Sigmoid colon (tissue), 7 donors: ENCODE data around the gene CERS1. TPM values are rescaled to one million over a fixed set of nuclear protein-coding genes. Genes with fewer than 3 reads are reported as not detected.

ENCODE experiments used
- DNase-seq: peaks from one replicate; pipeline ENCODE4 v3.0.0-alpha.2; 2019
- H3K27ac ChIP-seq, 4 donors: fragments of 200-600 bp; sonication (generic); one replicate each; pipeline ENCODE4 v1.5.1; 2016 to 2019; ENCODE audit warnings: mild to moderate bottlenecking in 1 of 4
- H3K27me3 ChIP-seq, 3 donors: fragments of 200-600 bp; sonication (generic); one replicate each; pipeline ENCODE4 v1.5.1; 2019; ENCODE audit warnings: mild to moderate bottlenecking in 1 of 3
- H3K36me3 ChIP-seq, 4 donors: fragments of 200-600 bp; sonication (generic); one replicate each; pipeline ENCODE4 v1.5.1; 2016 to 2019
- H3K4me1 ChIP-seq, 4 donors: fragments of 200-600 bp; sonication (generic); one replicate each; pipeline ENCODE4 v1.5.1; 2017 to 2019
- H3K4me3 ChIP-seq, 4 donors: fragments of 200-600 bp; sonication (generic); one replicate each; pipeline ENCODE4 v1.5.1; 2017 to 2019; ENCODE audit warnings: mild to moderate bottlenecking in 2 of 4, moderate library complexity in 1 of 4
- H3K9me3 ChIP-seq, 4 donors: fragments of 200-600 bp in 3 of 4; sonication (generic) in 3 of 4; one replicate each; pipeline versions ENCODE4 v1.5.1 to v1.6.1; 2013 to 2019
- EP300 ChIP-seq, 4 donors: sonication (generic); formaldehyde crosslinking; IDR thresholded peaks; one replicate each; pipeline ENCODE4 v1.6.1; 2017; ENCODE audit warnings: antibody characterized with exemption in 4 of 4
- POLR2A ChIP-seq, 2 donors: fragments of 450-650 bp; IDR thresholded peaks; one replicate each; pipeline ENCODE4 v1.6.1; 2016; ENCODE audit warnings: antibody characterized with exemption in 2 of 2, mild to moderate bottlenecking in 2 of 2, moderate library complexity in 2 of 2
- POLR2AphosphoS5 ChIP-seq, 4 donors: sonication (generic); formaldehyde crosslinking; IDR thresholded peaks; one replicate each; pipeline ENCODE4 v1.6.1; 2017; ENCODE audit warnings: antibody characterized with exemption in 4 of 4
- WGBS, 2 donors: extraction: QIAGEN DNeasy Blood & Tissue Kit; methylation state at CpG; one replicate each; pipeline ENCODE4 v1.1.7; 2013; 5-methylcytosine and 5-hydroxymethylcytosine counted together
- intact Hi-C: fragments of 100-400 bp; cut with DNase I; formaldehyde crosslinking; loops from one replicate; pipeline ENCODE4 v1.15.1; 2023
- polyA plus RNA-seq, 3 donors: library from polyadenylated mRNA; stranded (reverse); fragments of 200-250 nt; gene quantifications; one replicate each; pipeline ENCODE4 v1.2.3, GENCODE V29; 2013
- total RNA-seq, 4 donors: library from RNA; depleted of rRNA; stranded (reverse); fragments of >200 nt; gene quantifications; one replicate each; pipeline ENCODE4 v1.1.0, GENCODE V29; 2016
- TF ChIP-seq, protein P1 (sequence below), 4 experiments: fragments of 450-650 bp in 3 of 4; fragments of 200-600 bp in 1 of 4; IDR thresholded peaks; one replicate each; pipeline ENCODE4 v1.5.1; 2016 to 2019; ENCODE audit warnings: antibody characterized with exemption in 4 of 4, mild to moderate bottlenecking in 3 of 4, moderate library complexity in 2 of 4
- donor health status: healthy with polysubstance abuse.
- donor health status: Bipolar disorder and iron deficiency.
- donor health status: healthy.

CERS1 gene
- total and polyA plus RNA-seq, 7 donors = 0.36 to 3.6 (median 0.70) TPM; not detected in 2

DNA sequence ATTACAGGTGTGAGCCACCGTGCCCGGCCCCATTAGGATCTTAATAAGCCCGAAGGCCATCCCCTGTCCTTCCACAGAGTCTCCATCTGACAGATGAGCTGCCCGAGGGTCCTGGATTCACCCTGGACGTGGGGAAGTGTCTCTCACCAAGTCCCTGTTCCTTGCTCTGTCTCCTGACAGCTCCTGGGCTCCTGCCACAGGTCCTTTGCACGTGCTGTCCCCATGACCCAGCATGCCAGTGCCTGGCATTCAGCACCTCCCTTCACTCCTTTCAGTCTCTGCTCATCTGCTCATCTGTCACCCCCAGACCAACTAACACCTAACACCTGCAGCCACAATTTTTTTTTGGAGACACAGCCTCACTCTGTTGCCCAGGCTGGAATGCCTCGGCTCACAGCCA lies 14.5 kb downstream of the CERS1 start:
- no peak overlapping the region for H3K27ac ChIP-seq
- H3K27me3 ChIP-seq = no peaks in the 10 kb centered on the region
- H3K9me3 ChIP-seq = no peaks in the 10 kb centered on the region
- H3K4me1 ChIP-seq = no peaks in the 10 kb centered on the region
- no peak for DNase-seq
- no peak overlapping the region for H3K4me3 ChIP-seq
- WGBS, 2 donors = 88 to 92% methylated on average over 7 of the region's 7 CpGs
- intact Hi-C loops = no loop called here
- no peaks in the 10 kb centered on the region for H3K36me3 ChIP-seq
- TF ChIP-seq, protein P1, sequence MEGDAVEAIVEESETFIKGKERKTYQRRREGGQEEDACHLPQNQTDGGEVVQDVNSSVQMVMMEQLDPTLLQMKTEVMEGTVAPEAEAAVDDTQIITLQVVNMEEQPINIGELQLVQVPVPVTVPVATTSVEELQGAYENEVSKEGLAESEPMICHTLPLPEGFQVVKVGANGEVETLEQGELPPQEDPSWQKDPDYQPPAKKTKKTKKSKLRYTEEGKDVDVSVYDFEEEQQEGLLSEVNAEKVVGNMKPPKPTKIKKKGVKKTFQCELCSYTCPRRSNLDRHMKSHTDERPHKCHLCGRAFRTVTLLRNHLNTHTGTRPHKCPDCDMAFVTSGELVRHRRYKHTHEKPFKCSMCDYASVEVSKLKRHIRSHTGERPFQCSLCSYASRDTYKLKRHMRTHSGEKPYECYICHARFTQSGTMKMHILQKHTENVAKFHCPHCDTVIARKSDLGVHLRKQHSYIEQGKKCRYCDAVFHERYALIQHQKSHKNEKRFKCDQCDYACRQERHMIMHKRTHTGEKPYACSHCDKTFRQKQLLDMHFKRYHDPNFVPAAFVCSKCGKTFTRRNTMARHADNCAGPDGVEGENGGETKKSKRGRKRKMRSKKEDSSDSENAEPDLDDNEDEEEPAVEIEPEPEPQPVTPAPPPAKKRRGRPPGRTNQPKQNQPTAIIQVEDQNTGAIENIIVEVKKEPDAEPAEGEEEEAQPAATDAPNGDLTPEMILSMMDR (IDR thresholded peaks at IDR 0.05) = no peak

DNA sequence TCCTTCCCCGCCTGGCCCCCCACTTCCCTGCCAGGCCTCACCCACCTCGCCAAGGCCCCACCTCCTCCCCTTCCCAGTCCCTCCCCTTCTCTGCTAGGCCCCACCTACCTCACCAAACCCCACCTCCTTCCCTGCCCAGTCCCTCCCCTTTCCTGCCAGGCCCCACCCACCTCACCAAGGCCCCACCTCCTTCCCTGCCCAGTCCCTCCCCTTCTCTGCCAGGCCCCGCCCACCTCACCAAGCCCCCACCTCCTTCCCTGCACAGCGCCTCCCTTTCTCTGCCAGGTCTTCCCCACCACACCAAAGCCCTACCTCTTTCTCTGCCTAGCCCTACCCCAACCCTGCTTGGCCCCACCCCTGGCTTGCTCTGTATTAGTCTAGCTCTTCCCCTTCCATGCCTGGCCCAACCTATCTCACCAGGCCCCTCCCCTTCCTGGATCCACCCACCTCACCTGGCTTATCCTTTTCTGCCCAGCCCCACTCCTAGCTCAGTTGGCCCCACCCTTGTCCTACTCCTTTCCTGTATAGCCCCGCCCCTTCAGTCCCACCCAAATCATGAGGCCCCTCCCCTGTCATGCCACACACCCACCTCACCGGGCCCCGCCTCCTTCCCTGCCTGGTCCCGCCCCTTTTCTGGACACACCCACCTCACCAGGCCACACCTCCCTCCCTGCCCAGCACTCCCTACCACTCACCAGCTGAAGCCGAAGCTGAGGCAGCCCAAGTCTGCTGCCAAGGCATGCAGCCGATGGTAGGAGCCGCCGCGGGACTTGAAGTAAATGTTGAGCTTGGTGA lies 16.2 kb downstream of the CERS1 start:
- Histone ChIP-seq H3K36me3 (no peaks in the 10 kb centered on the region), H3K27ac (no peak overlapping the region), H3K4me3 (no peak overlapping the region), H3K9me3 (no peaks in the 10 kb centered on the region), H3K4me1 (no peaks in the 10 kb centered on the region), H3K27me3 (no peaks in the 10 kb centered on the region)
- intact Hi-C loops = no loop called here
- no peak for DNase-seq
- 27 to 70% methylated on average over 13 of the region's 13 CpGs for WGBS, 2 donors
- TF ChIP-seq POLR2A (IDR thresholded peaks at IDR 0.05) (no peak), EP300 (IDR thresholded peaks at IDR 0.05) (no peak), POLR2AphosphoS5 (IDR thresholded peaks at IDR 0.05) (no peak)
- TF ChIP-seq, protein P1 (IDR thresholded peaks at IDR 0.05) = no peak

DNA sequence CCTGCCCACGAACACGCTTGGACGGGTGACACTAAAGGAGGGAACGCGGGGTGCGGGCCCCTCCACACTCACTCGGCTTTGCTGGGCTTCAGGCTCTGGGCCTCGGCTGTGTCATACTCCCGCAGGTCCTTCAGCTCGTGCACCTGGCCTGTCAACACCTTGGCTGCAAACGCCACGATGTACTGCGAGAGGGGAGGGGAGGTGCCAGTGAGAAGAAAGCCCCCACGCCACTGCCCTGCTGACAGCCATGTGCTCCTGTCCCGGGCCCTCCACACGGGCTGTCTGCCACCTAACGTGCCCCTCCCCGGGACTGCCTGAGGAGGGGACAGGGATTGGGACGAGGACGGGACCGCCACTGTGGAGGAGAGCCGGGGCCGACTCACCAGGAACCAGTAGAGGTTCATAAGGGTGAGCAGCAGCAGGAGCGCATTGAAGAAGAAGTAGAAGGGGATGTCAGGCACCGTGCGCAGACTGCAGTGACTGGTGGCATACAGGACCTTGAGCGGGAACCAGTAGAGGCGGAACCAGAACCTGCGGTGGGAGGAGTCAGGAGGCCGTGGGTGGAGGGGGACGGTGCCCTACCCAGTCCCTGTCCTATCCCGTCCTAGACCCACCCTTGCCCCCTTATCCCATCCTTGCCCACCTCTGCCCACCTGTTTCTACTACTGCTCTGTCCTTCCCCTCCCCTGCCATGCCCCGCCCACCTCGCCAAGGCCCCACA lies 16.9 kb downstream of the CERS1 start:
- Histone ChIP-seq H3K4me1 (no peaks in the 10 kb centered on the region), H3K27me3 (no peaks in the 10 kb centered on the region), H3K9me3 (no peaks in the 10 kb centered on the region), H3K36me3 (no peaks in the 10 kb centered on the region), H3K27ac (no peak overlapping the region), H3K4me3 (no peak overlapping the region)
- intact Hi-C loops = no loop called here
- no peak for DNase-seq
- no peak for TF ChIP-seq POLR2A (IDR thresholded peaks at IDR 0.05)
- TF ChIP-seq, protein P1 (IDR thresholded peaks at IDR 0.05) = no peak
- whole genome bisulfite sequencing, 2 donors = 65 to 91% methylated on average over 34 of the region's 34 CpGs

DNA sequence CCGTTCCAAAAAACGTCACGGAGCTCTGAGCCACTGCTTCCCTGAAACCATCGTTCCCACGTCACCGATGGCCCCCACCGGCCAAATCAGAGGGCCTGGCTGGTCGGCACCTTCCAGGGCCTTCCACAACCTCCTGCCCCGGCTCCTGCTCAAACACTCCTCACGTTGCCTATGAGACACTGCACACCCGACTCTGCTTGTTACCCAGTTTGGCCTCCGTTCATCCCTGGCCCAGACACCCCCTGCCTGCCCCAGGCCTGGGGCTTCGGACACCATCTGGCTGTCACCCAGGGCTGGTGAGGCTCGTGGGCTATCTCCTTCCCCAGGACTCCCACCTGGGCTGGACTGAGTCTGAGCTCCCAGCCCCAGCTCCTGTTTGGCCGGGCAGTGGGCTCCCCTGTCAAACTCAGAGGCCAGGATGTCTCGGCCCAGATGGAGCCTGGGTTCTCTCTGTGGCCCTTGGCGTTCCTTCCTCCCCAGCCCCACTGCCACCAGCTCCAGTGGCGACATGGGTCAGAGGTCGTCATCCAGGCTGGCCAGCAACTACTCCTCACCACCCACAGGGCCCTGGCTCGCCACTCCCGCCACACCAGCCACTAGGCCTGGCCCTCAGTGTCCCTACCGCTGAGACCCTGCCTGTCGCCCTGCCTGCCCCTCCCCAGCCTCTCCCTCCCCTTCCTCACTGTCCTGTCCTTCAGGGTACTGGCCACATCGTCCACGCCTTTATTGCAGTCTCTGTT lies 17.7 kb downstream of the CERS1 start:
- intact Hi-C loops = no loop called here
- Histone ChIP-seq H3K9me3 (no peaks in the 10 kb centered on the region), H3K4me1 (no peaks in the 10 kb centered on the region), H3K27ac (no peak overlapping the region), H3K27me3 (no peaks in the 10 kb centered on the region), H3K4me3 (no peak overlapping the region), H3K36me3 (no peaks in the 10 kb centered on the region)
- WGBS, 2 donors = 78 to 90% methylated on average over 25 of the region's 25 CpGs
- TF ChIP-seq, protein P1 (IDR thresholded peaks at IDR 0.05) = no peak
- no peak for TF ChIP-seq EP300 (IDR thresholded peaks at IDR 0.05)
- TF ChIP-seq POLR2AphosphoS5 (IDR thresholded peaks at IDR 0.05) = no peak
- no peak for TF ChIP-seq POLR2A (IDR thresholded peaks at IDR 0.05)
- DNase-seq = no peak
